NCI-H1436 (cell line): ENCODE measurements around the gene CEL.

Experiments used
- DNase-seq: peaks from one replicate; lab custom pipeline; 2025; lab: John Stamatoyannopoulos, UW

CEL gene

DNA sequence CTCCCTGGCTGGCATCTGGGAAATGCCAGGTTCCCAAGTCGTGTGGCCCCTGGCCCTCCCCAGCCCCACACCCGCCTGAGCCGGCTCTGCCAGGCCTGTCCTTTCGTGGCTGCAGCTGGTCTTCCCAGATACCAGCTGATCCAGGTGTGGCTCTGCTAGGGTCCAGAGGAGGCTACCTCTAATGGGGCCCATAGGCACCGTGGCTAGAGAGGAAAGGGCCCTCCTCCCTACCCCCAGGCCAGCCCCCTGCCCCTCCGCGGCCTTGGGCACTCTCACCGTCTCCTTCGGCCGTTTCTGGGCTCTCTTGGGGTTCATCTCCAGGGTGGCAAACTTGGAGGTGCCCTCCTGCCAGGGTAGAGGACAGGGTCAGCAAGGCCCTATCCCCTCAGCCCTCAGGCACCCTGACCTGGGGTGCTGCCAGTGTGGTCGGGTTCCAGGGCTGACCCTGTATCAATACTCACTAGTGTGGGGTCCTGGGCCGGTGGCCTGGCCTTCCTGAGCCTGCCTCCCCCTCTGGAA lies 42.3 kb downstream of the CEL start:
- DNase-seq: no peak

DNA sequence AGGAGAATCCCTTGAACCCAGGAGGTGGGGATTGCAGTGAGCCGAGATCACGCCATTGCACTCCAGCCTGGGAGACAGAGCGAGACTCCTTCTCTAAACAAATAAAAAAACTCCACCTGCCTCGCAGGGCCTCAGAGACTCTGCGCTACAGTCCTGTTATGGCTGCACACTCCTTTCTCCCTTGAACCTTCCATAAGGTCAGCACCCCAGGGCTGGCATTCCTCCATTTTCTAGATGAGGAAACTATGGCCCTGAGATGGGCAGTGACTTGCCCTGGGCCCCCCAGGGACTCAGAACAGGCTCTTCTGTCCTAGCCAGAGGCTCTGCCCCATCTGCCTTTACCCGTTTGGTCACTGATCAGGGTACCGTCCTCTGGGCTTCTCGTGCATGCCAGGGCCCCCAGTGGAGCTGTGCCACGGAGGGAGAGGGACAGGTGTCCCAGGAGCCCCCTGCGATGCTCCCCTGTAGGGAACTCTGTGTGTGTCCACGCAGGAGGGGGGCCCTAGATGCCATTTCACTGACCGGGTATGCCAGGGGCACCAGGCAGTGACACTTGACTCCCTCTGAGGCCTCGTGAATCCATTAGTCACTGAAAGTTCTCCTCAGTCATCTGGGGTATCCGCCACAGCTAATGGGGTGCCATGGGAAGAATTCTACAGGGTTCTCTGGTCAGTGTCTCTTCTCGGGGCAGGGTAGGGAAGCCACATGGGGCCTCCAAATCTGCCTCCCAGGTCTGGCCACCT lies 43.1 kb downstream of the CEL start:
- DNase-seq: no peak

DNA sequence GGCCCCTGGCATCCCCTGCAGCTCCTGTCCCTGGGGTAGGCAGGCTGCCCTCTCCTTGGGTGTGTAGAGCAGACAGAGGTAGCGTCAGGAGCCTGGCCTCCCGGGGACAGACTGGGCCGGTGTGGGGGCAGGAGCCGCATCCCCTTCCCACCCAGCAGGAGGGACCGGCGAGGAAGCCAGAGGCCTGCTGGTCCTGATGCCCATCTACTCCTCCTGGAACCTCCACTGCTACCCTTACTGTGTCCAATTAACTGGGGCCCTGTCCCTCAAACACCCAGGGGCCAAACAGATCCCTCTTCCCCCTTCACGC lies 43.6 kb downstream of the CEL start:
- no peak for DNase-seq

GRCh38 chr9:133106511-133107244 lies 44.9 kb downstream of the CEL start:
- no peak for DNase-seq

- DNase-seq: no peak
Observed at GRCh38 chr9:133107245-133107722, 45.5 kb downstream of the CEL start.

- no peak for DNase-seq
Observed at GRCh38 chr9:133107961-133108793, 46.4 kb downstream of the CEL start.

- DNase-seq: no peak
Observed at GRCh38 chr9:133108794-133109641, 47.2 kb downstream of the CEL start.

GRCh38 chr9:133109931-133110650 lies 48.3 kb downstream of the CEL start:
- no peak for DNase-seq

DNA sequence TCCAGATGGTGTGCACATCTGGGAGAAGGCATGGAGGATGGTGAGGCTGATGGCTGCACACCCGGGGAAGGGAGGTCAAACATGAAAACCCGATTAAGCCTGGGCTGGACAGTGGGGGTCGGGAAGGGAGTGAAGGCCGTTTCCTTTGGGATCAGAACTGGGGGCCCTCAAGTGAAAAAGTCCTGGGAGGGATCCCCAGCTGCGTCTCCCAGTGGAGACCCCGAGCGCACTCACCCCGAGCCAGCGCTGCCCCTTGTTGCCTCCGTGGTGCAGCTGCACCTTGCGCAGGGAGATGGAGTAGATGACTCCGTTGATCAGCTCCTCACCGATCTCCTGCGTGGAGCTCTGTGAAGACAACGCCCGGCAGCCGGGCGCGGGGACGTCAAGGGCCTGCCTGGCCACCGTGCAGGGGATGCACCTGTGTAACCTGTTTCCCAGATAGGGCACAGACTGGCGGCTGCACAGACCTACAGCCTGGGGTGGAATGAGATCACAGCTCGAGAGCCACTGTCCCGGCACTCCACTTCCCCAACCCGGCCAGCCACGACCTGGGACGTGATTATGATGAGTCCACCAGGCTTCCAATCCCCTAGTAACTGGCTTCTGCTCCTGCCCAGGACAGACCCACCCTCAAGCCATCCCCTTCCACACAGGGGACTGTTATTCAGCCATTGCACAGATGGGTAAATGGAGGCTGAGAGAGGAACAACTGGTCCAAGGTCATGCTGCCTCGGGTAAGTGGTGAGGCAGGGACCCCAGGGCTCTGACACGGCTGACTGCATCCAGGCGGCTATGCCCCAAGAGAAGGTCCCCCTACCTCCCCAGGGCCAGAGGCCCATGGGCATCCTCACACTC lies 50.3 kb downstream of the CEL start:
- no peak for DNase-seq

DNA sequence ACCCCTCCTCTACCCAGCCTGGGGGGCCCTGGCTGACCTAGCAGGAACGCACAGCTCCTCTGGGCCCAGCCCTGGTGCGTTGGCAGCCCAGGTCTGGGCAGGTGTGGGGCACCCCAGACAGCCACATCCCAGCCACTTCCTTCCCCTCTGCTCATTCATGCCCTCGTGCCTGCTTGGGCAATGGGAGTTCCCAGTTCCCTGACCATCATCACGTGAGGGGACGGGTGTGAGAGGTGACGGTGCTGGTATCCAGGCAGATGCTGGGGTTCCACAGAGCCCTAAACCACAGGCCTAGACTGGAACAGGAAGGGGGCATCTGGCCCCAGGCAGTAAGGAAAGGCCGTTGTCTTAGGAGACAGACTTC lies 50.9 kb downstream of the CEL start:
- DNase-seq: no peak

DNA sequence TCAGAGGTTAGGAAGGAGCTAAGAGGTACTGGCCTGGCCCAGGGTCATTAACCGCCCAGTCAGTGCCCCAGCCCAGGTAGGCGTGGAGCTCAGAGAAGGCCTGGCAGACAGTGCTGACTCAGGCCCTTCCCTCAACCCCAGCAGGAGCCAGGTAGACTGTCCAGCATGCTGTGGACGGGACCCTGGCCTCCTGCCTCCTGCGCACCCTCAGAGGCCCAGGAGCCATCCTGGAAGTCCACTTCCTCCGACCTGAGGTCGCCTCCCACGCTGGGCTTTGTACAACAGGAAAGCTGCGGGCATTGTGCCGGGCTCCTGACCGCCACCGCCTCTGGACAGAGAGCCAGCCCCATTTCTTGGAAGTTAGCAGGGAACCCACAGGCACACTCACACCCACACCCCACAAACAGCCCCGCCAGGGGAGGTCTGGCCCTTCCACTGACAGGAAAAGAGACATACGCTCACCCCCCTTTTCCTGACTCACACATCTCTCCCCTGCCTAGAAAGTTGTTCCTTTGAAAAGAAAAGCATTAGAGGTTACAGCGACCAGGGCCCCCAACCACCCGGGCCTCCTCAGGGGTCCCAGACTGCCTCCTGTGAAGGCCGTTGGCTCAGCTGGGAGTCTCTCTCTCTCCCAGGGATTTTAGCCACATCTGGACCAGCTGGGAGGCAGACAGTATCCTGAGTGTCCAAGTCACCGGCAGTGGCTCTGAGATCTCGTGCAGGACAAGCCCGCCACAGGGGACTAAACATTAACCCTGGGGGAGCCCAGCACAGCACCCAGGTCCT lies 51.6 kb downstream of the CEL start:
- no peak for DNase-seq

- DNase-seq: peak; percentile 62
Observed at GRCh38 chr9:133113949-133114885, 52.4 kb downstream of the CEL start.

DNA sequence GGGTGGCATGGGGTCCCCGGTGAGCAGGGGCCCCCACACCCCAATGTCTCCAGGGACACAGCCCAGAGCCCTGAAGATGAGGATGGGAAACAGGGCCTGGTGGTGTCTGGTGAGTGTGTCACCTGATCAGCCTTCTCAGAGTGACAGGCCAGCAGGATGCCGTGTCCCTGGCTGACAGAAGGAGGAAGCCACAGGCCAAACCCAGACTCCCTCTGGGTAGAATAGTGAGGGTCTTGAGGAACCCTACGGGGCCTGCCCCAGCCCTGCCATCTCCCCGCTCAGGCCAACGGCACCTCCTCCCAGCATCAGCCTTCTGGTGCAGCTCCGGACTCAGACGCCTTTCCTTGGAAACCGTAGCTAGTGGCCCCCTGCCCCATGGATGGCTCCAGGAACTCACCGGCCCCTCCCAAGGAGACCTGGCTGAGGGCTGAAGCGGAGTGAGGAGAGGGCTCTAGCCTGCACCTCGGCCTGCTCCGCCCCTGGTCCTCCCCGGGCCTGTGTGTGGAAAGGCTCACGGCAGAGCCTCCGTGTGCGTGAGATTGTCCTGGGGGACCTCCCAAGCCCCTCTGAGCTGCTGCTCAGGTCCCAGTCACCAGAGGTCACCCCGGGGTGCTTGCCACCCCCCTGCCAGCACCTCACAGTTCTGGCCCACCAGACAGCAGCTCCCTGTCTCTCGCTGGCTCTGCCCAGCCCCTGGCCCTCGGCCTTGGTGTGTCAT lies 53.3 kb downstream of the CEL start:
- DNase-seq: no peak

- DNase-seq: no peak
Observed at GRCh38 chr9:133115604-133116345, 54.0 kb downstream of the CEL start.

DNA sequence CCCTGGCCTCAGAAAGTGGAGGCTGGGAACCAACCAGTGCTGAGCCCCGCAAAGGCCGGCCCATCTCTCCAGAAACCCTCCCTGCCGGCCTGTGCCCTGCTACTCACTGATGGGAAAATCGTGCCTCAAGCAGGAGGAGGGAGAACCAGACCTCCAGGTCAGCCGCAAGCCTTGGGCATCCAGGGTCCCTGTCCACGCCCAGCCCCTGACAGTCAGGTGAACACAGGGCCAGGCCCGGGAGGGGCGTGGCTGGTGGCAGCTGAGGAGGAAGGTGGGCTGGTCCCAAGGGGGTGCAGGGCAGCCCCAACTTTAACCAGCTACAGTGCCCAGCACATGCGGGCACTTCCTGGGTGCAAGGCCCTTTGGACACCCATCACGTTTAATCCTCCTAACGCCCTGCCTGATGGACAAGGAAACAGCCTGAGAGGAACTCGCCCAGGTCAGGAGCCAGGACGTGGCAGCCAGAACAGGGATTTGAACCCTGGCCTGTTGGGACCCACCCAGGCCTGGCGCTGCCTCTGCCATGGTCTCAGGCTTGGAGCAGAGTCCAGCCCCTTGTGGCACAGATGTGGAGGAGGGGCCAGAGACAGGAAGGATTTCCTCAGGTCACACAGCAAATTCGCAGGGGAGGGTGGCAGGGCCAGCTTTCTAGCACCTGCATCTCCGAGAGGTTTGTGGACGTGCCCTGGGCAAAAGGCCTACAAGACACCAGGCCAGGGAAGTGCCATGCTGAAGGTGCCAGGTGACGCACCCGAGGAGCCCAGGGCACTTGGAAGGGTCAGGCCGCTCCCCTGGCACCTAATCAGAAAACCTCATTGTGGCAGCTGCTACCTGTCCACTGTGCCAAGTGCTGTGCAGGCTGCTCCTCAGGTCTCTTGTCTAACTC lies 54.8 kb downstream of the CEL start:
- DNase-seq: no peak
